Renal cortical epithelial cell (primary cell): Measurements from ENCODE around the gene FERMT2. TPM values are rescaled to one million over a fixed set of nuclear protein-coding genes. Genes with fewer than 3 reads are reported as not detected.

Experiments used
- DNase-seq: peaks from one replicate; pipeline ENCODE4 v3.0.0-alpha.2; 2011; ENCODE audit warnings: low read depth
- total RNA-seq: library from RNA; depleted of rRNA; stranded (reverse); fragments of >200 nt; gene quantifications from 2 replicates; pipeline ENCODE4 v1.2.3, GENCODE V29; 2014

FERMT2 gene
- total RNA-seq, result 87.2 and 126 TPM in 2 replicates

- peak; percentile 50 for DNase-seq
Observed at GRCh38 chr14:52950898-52951680, at the start of gene FERMT2. FERMT2 (minus strand) TSS chr14:52951050; CDS start chr14:52950568, 482 bp downstream.

- no peak for DNase-seq
Observed at GRCh38 chr14:52998376-52999015, 47.6 kb upstream of the FERMT2 start.

- no peak for DNase-seq
Observed at GRCh38 chr14:52996493-52996892, 45.6 kb upstream of the FERMT2 start.

- DNase-seq, result no peak
Observed at GRCh38 chr14:52995998-52996397, 45.1 kb upstream of the FERMT2 start.

GRCh38 chr14:52992236-52992870 lies 41.5 kb upstream of the FERMT2 start:
- DNase-seq, result no peak

GRCh38 chr14:52988139-52988538 lies 37.3 kb upstream of the FERMT2 start:
- DNase-seq, result no peak

GRCh38 chr14:52987514-52987913 lies 36.7 kb upstream of the FERMT2 start:
- no peak for DNase-seq

- DNase-seq, result no peak
Observed at GRCh38 chr14:52987042-52987441, 36.2 kb upstream of the FERMT2 start.

- no peak for DNase-seq
Observed at GRCh38 chr14:52977798-52978197, 26.9 kb upstream of the FERMT2 start.

GRCh38 chr14:52974406-52974805 lies 23.6 kb upstream of the FERMT2 start:
- DNase-seq, result peak; percentile 35

- peak; percentile 71 for DNase-seq
Observed at GRCh38 chr14:52961060-52961639, 10.3 kb upstream of the FERMT2 start.

- DNase-seq, result no peak
Observed at GRCh38 chr14:52960627-52961026, 9.8 kb upstream of the FERMT2 start.

- no peak for DNase-seq
Observed at GRCh38 chr14:52954346-52955214, 3.7 kb upstream of the FERMT2 start.

- peak; percentile 81 for DNase-seq
Observed at GRCh38 chr14:52951681-52952554, 1.1 kb upstream of the FERMT2 start.

- DNase-seq, result no peak
Observed at GRCh38 chr14:52950410-52950897, 396 bp downstream of the FERMT2 start.

- DNase-seq, result peak; percentile 54
Observed at GRCh38 chr14:52949711-52950409, 990 bp downstream of the FERMT2 start.

GRCh38 chr14:52949249-52949648 lies 1.6 kb downstream of the FERMT2 start:
- DNase-seq, result no peak

- DNase-seq, result no peak
Observed at GRCh38 chr14:52948836-52949235, 2.0 kb downstream of the FERMT2 start.

- DNase-seq, result peak; percentile 28
Observed at GRCh38 chr14:52948039-52948438, 2.8 kb downstream of the FERMT2 start.

GRCh38 chr14:52944254-52944653 lies 6.6 kb downstream of the FERMT2 start:
- DNase-seq, result no peak
